Measurements from ENCODE around the gene PTX3. TPM values are rescaled to one million over a fixed set of nuclear protein-coding genes. Genes with fewer than 3 reads are reported as not detected.

PTX3 gene
- total and polyA plus RNA-seq, 11 donors: 0.17 to 29.8 (median 1.1) TPM

GRCh38 chr3:157452097-157452496, 15.4 kb downstream of the PTX3 start:
- Histone ChIP-seq H3K4me3 (no peak overlapping the region), H3K4me1 (peaks cover 0 to 14% (median 0%) of the 10 kb centered on the region in 12 donors), H3K36me3 (no peaks in the 10 kb centered on the region), H3K27ac (no peak overlapping the region), H3K27me3 (no peaks in the 10 kb centered on the region), H3K9me3 (no peaks in the 10 kb centered on the region)
- TF ChIP-seq CTCF (IDR thresholded peaks at IDR 0.05) (no peak), POLR2A (IDR thresholded peaks at IDR 0.05) (no peak)
- 54 to 67% (median 56%) methylated on average over 3 of the region's 3 CpGs for WGBS, 4 donors
- ATAC-seq (no peak), DNase-seq (no peak)
- intact Hi-C loops (cut with DNase I): no loop called here

- H3K4me3 ChIP-seq: no peak overlapping the region
- no peak for DNase-seq
- no peak overlapping the region for H3K27ac ChIP-seq
- ATAC-seq: no peak
- no peaks in the 10 kb centered on the region for H3K9me3 ChIP-seq
- H3K4me1 ChIP-seq: peaks cover 0 to 11% (median 0%) of the 10 kb centered on the region in 12 donors
- intact Hi-C loops (cut with DNase I): no loop called here
- no peaks in the 10 kb centered on the region for H3K27me3 ChIP-seq
- H3K36me3 ChIP-seq: no peaks in the 10 kb centered on the region
- 63 to 76% (median 66%) methylated on average over 1 of the region's 1 CpG for WGBS, 4 donors
- TF ChIP-seq POLR2A (IDR thresholded peaks at IDR 0.05) (no peak), CTCF (IDR thresholded peaks at IDR 0.05) (no peak)
Observed at GRCh38 chr3:157453824-157454223, 17.2 kb downstream of the PTX3 start.

GRCh38 chr3:157459706-157460105, 23.1 kb downstream of the PTX3 start:
- DNase-seq (no peak), ATAC-seq (no peak)
- 59 to 76% (median 71%) methylated on average over 2 of the region's 2 CpGs for WGBS, 4 donors
- H3K27ac ChIP-seq: no peak overlapping the region
- peaks cover 0 to 5% (median 0%) of the 10 kb centered on the region in 12 donors for H3K4me1 ChIP-seq
- no peak overlapping the region for H3K4me3 ChIP-seq
- no peaks in the 10 kb centered on the region for H3K9me3 ChIP-seq
- no peak for TF ChIP-seq CTCF (IDR thresholded peaks at IDR 0.05)
- TF ChIP-seq POLR2A (IDR thresholded peaks at IDR 0.05): no peak
- no peaks in the 10 kb centered on the region for H3K27me3 ChIP-seq
- no peaks in the 10 kb centered on the region for H3K36me3 ChIP-seq
- intact Hi-C loops (cut with DNase I): no loop called here

GRCh38 chr3:157460253-157460652, 23.6 kb downstream of the PTX3 start:
- ATAC-seq (peak in 1 of 4 donors; percentile 46), DNase-seq (no peak)
- no peak overlapping the region for H3K27ac ChIP-seq
- H3K9me3 ChIP-seq: no peaks in the 10 kb centered on the region
- peaks cover 0 to 5% (median 0%) of the 10 kb centered on the region in 12 donors for H3K4me1 ChIP-seq
- no peak overlapping the region for H3K4me3 ChIP-seq
- TF ChIP-seq CTCF (IDR thresholded peaks at IDR 0.05): no peak
- TF ChIP-seq POLR2A (IDR thresholded peaks at IDR 0.05): no peak
- H3K27me3 ChIP-seq: no peaks in the 10 kb centered on the region
- no peaks in the 10 kb centered on the region for H3K36me3 ChIP-seq
- WGBS, 4 donors: 61 to 69% (median 66%) methylated on average over 2 of the region's 2 CpGs
- intact Hi-C loops (cut with DNase I): no loop called here

All from heart left ventricle (tissue), 16 donors.